RWPE2 (cell line): Measurements from ENCODE around the gene RAB7B.
A peak's percentile ranks its signal among the peaks of the same experiment; 100 is the strongest.

Experiments used
- ATAC-seq: fragments of 200-7000 bp; cut with Tn5 transposase; 3 replicates; pipeline ENCODE4 v1.9.1; 2021; ENCODE audit warnings: low read depth
- DNase-seq: peaks from one replicate; pipeline ENCODE4 v3.0.0-alpha.2; 2020; ENCODE audit warnings: low spot score
- H3K27ac ChIP-seq: fragments of 450-650 bp; 2 replicates; pipeline ENCODE4 v1.5.1; 2017; ENCODE audit warnings: mild to moderate bottlenecking; ENCODE audit not compliant: poor library complexity, severe bottlenecking
- H3K27me3 ChIP-seq: fragments of 250-450 bp; sonication (Bioruptor Pico); 2 replicates; pipeline ENCODE4 v1.5.1; 2021; ENCODE audit warnings: mild to moderate bottlenecking, moderate library complexity; ENCODE audit not compliant: insufficient read depth, poor library complexity, severe bottlenecking
- H3K36me3 ChIP-seq: fragments of 250-450 bp; sonication (Bioruptor Pico); 2 replicates; pipeline ENCODE4 v1.5.1; 2020; ENCODE audit warnings: low read depth, mild to moderate bottlenecking, moderate library complexity
- H3K4me1 ChIP-seq: fragments of 250-450 bp; sonication (Bioruptor Pico); 2 replicates; pipeline ENCODE4 v1.5.1; 2021; ENCODE audit warnings: mild to moderate bottlenecking, moderate library complexity; ENCODE audit not compliant: insufficient read depth, poor library complexity, severe bottlenecking
- H3K4me3 ChIP-seq: fragments of 250-450 bp; sonication (Bioruptor Pico); 2 replicates; pipeline ENCODE4 v1.5.1; 2021; ENCODE audit warnings: mild to moderate bottlenecking, moderate library complexity; ENCODE audit not compliant: severe bottlenecking
- H3K9me3 ChIP-seq: fragments of 250-450 bp; sonication (Bioruptor Pico); 2 replicates; pipeline ENCODE4 v1.5.1; 2021; ENCODE audit warnings: mild to moderate bottlenecking, moderate library complexity; ENCODE audit not compliant: severe bottlenecking
- CTCF ChIP-seq: fragments of 450-650 bp; IDR thresholded peaks from one replicate; pipeline ENCODE4 v1.5.1; 2017; ENCODE audit warnings: mild to moderate bottlenecking, moderate library complexity; ENCODE audit not compliant: poor library complexity, severe bottlenecking

RAB7B gene

GRCh38 chr1:206048582-206048981 is 45.4 kb upstream of the RAB7B start:
- ATAC-seq (no peak), DNase-seq (no peak)
- Histone ChIP-seq H3K9me3 (peaks cover 2% of the 10 kb centered on the region), H3K27me3 (no peaks in the 10 kb centered on the region), H3K4me1 (no peaks in the 10 kb centered on the region), H3K36me3 (no peaks in the 10 kb centered on the region), H3K4me3 (no peak overlapping the region), H3K27ac (no peak overlapping the region)
- no peak for TF ChIP-seq CTCF

GRCh38 chr1:206047271-206047670 is 44.1 kb upstream of the RAB7B start:
- DNase-seq (no peak), ATAC-seq (no peak)
- no peak overlapping the region for H3K27ac ChIP-seq
- TF ChIP-seq CTCF = no peak
- no peaks in the 10 kb centered on the region for H3K4me1 ChIP-seq
- no peaks in the 10 kb centered on the region for H3K36me3 ChIP-seq
- H3K9me3 ChIP-seq = peaks cover 2% of the 10 kb centered on the region
- H3K27me3 ChIP-seq = no peaks in the 10 kb centered on the region
- H3K4me3 ChIP-seq = no peak overlapping the region

GRCh38 chr1:206041640-206042039 is 38.4 kb upstream of the RAB7B start:
- no peaks in the 10 kb centered on the region for H3K4me1 ChIP-seq
- no peak overlapping the region for H3K27ac ChIP-seq
- no peak for DNase-seq
- no peaks in the 10 kb centered on the region for H3K36me3 ChIP-seq
- peak; percentile 93 for ATAC-seq
- no peaks in the 10 kb centered on the region for H3K9me3 ChIP-seq
- no peak overlapping the region for H3K4me3 ChIP-seq
- TF ChIP-seq CTCF = no peak
- no peaks in the 10 kb centered on the region for H3K27me3 ChIP-seq

GRCh38 chr1:206040328-206040727 is 37.1 kb upstream of the RAB7B start:
- no peaks in the 10 kb centered on the region for H3K27me3 ChIP-seq
- H3K36me3 ChIP-seq = no peaks in the 10 kb centered on the region
- no peak overlapping the region for H3K27ac ChIP-seq
- no peak overlapping the region for H3K4me3 ChIP-seq
- H3K4me1 ChIP-seq = no peaks in the 10 kb centered on the region
- TF ChIP-seq CTCF = no peak
- DNase-seq (no peak), ATAC-seq (no peak)
- H3K9me3 ChIP-seq = no peaks in the 10 kb centered on the region

GRCh38 chr1:206039046-206039973 is 36.1 kb upstream of the RAB7B start:
- ATAC-seq = no peak
- Histone ChIP-seq H3K4me3 (no peak overlapping the region), H3K36me3 (no peaks in the 10 kb centered on the region), H3K9me3 (no peaks in the 10 kb centered on the region), H3K27me3 (no peaks in the 10 kb centered on the region), H3K4me1 (no peaks in the 10 kb centered on the region), H3K27ac (no peak overlapping the region)
- no peak for TF ChIP-seq CTCF
- no peak for DNase-seq
